ENCODE data around the gene MGST2. TPM values are rescaled to one million over a fixed set of nuclear protein-coding genes. Genes with fewer than 3 reads are reported as not detected.

The MGST2 gene
- polyA plus RNA-seq, 1 donor (not counting 4 experiments of a cell fraction or from before 2014, with no cell fraction given), result 57.6 TPM

- Histone ChIP-seq H3K36me3 (ENCODE audit: control insufficient read depth in 2 of 2, extremely low read depth in 1 of 2, insufficient read depth in 2 of 2, low read length in 2 of 2) (peaks cover 0 to 5% of the 10 kb centered on the region in 2 experiments), H3K4me3 (ENCODE audit: control insufficient read depth in 2 of 3, extremely low read depth in 1 of 3, insufficient read depth in 2 of 3, low read depth in 1 of 3, low read length in 3 of 3) (no peak overlapping the region), H3K9ac (ENCODE audit: control insufficient read depth, extremely low read depth, insufficient read depth, low read length) (no peak overlapping the region), H4K20me1 (ENCODE audit: control insufficient read depth, extremely low read depth, insufficient read depth, low read length) (no peaks in the 10 kb centered on the region), H3K4me2 (ENCODE audit: control insufficient read depth, extremely low read depth, insufficient read depth, low read depth, low read length) (no peak overlapping the region), H3K79me2 (ENCODE audit: control insufficient read depth, insufficient read depth, low read length) (no peaks in the 10 kb centered on the region), H2AFZ (ENCODE audit: control insufficient read depth, low read length) (no peak overlapping the region), H3K4me1 (ENCODE audit: control insufficient read depth, extremely low read depth, insufficient read depth, low read length) (no peaks in the 10 kb centered on the region), H3K27ac (ENCODE audit: control insufficient read depth, insufficient read depth, low read length) (no peak overlapping the region), H3K9me1 (ENCODE audit: control insufficient read depth, extremely low read depth, insufficient read depth, low read length) (no peaks in the 10 kb centered on the region), H3K27me3 (ENCODE audit: control insufficient read depth, extremely low read depth, insufficient read depth, low read length) (no peaks in the 10 kb centered on the region), H3K9me3 (ENCODE audit: control insufficient read depth, low read depth, low read length) (no peaks in the 10 kb centered on the region)
- FAIRE-seq (no peak), DNase-seq (ENCODE audit: low read depth, low spot score) (no peak)
- dilution Hi-C loops (cut with MboI; ENCODE audit: extremely low pct_ligation_motif_present, low sequenced_read_pairs), result no loop called here
- TF ChIP-seq, protein P1, sequence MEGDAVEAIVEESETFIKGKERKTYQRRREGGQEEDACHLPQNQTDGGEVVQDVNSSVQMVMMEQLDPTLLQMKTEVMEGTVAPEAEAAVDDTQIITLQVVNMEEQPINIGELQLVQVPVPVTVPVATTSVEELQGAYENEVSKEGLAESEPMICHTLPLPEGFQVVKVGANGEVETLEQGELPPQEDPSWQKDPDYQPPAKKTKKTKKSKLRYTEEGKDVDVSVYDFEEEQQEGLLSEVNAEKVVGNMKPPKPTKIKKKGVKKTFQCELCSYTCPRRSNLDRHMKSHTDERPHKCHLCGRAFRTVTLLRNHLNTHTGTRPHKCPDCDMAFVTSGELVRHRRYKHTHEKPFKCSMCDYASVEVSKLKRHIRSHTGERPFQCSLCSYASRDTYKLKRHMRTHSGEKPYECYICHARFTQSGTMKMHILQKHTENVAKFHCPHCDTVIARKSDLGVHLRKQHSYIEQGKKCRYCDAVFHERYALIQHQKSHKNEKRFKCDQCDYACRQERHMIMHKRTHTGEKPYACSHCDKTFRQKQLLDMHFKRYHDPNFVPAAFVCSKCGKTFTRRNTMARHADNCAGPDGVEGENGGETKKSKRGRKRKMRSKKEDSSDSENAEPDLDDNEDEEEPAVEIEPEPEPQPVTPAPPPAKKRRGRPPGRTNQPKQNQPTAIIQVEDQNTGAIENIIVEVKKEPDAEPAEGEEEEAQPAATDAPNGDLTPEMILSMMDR (optimal IDR thresholded peaks at IDR 0.05 in 1 of 3, IDR thresholded peaks at IDR 0.05 in 1 of 3, conservative IDR thresholded peaks at IDR 0.05 in 1 of 3; ENCODE audit: extremely low read depth in 1 of 3, insufficient read depth in 2 of 3, low read length in 3 of 3), result no peak
- no peak for TF ChIP-seq EZH2 (IDR thresholded peaks at IDR 0.05; ENCODE audit: low read length)
Observed at GRCh38 chr4:139690419-139690818, 24.8 kb downstream of the MGST2 start.

DNA sequence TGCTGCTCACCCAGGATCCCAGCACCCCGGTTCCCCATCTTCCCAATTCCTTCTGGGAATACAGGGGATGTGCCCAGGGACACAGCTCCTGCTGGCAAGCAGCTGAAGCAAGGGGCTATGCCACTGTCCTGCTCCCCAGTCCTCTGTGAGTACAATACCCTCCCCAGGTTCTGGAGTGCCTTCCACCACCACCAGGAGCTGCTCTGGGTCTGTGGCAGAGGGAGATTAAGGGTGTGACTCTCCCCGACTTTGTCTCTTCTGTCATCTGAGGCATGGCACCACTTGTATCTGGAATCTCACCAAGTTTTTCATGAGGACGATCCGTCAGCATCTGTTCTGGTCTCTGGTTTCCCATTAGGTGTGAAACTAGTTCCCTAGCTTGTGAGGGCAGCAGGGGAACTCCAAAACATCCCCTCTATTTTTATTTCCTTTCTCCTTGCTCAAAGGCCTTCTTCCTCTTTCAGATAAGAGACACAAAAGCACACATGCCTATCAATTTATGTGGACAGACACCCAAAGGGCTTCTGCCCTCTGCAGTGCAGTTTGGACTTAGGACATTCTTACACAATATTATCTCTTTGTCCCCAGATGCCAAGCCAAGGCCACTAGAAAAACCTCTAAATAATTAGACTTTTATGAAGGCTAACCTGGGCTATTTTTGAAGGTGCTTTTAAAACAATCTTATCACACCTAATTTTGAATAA is 26.8 kb downstream of the MGST2 start:
- no peak overlapping the region for H3K4me3 ChIP-seq (ENCODE audit: control insufficient read depth in 2 of 3, extremely low read depth in 1 of 3, insufficient read depth in 2 of 3, low read depth in 1 of 3, low read length in 3 of 3)
- H4K20me1 ChIP-seq (ENCODE audit: control insufficient read depth, extremely low read depth, insufficient read depth, low read length), result no peaks in the 10 kb centered on the region
- dilution Hi-C loops (cut with MboI; ENCODE audit: extremely low pct_ligation_motif_present, low sequenced_read_pairs), result no loop called here
- H3K9me3 ChIP-seq (ENCODE audit: control insufficient read depth, low read depth, low read length), result no peaks in the 10 kb centered on the region
- no peak overlapping the region for H3K9ac ChIP-seq (ENCODE audit: control insufficient read depth, extremely low read depth, insufficient read depth, low read length)
- DNase-seq (ENCODE audit: low read depth, low spot score) (no peak), FAIRE-seq (no peak)
- H3K4me2 ChIP-seq (ENCODE audit: control insufficient read depth, extremely low read depth, insufficient read depth, low read depth, low read length), result no peak overlapping the region
- no peak for TF ChIP-seq EZH2 (IDR thresholded peaks at IDR 0.05; ENCODE audit: low read length)
- TF ChIP-seq, protein P1 (optimal IDR thresholded peaks at IDR 0.05 in 1 of 3, IDR thresholded peaks at IDR 0.05 in 1 of 3, conservative IDR thresholded peaks at IDR 0.05 in 1 of 3; ENCODE audit: extremely low read depth in 1 of 3, insufficient read depth in 2 of 3, low read length in 3 of 3), result peak; percentile 17 to 57 (median 38)
- no peaks in the 10 kb centered on the region for H3K9me1 ChIP-seq (ENCODE audit: control insufficient read depth, extremely low read depth, insufficient read depth, low read length)
- H2AFZ ChIP-seq (ENCODE audit: control insufficient read depth, low read length), result no peak overlapping the region
- H3K36me3 ChIP-seq (ENCODE audit: control insufficient read depth in 2 of 2, extremely low read depth in 1 of 2, insufficient read depth in 2 of 2, low read length in 2 of 2), result peaks cover 1 to 2% of the 10 kb centered on the region in 2 experiments
- H3K27me3 ChIP-seq (ENCODE audit: control insufficient read depth, extremely low read depth, insufficient read depth, low read length), result no peaks in the 10 kb centered on the region
- H3K79me2 ChIP-seq (ENCODE audit: control insufficient read depth, insufficient read depth, low read length), result no peaks in the 10 kb centered on the region
- H3K27ac ChIP-seq (ENCODE audit: control insufficient read depth, insufficient read depth, low read length), result no peak overlapping the region
- H3K4me1 ChIP-seq (ENCODE audit: control insufficient read depth, extremely low read depth, insufficient read depth, low read length), result no peaks in the 10 kb centered on the region

Measured in keratinocyte (primary cell).